ENCODE measurements around the gene MYBPC1.

DNA sequence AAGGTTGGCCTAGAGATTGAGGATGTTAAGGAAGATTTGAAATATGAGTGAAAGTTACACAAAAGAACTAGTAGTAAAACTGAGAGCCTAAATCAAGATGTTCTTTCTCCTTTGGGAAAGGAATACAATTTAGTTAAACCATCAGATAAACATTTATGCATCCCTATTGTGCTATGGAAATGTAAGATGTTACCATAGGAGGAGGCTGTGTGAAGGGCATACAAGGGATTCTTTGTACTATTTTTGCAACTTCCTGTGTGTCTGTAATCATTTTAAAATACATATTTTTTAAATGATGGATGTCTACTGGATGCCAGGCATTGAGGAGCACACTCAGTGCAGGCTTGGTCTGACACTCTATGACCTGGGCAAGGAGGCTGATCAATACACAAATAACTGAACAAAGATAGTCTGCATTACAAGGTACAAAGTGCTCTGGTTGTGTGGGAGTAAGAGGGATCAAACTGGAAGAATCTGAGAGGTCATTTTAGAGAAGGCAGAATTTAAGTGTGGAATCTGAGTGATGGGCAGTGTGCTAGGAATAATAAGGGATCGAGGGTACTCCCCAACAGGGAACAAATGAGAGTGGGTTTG is 96.8 kb downstream of the MYBPC1 start:
- TF ChIP-seq, protein P1, sequence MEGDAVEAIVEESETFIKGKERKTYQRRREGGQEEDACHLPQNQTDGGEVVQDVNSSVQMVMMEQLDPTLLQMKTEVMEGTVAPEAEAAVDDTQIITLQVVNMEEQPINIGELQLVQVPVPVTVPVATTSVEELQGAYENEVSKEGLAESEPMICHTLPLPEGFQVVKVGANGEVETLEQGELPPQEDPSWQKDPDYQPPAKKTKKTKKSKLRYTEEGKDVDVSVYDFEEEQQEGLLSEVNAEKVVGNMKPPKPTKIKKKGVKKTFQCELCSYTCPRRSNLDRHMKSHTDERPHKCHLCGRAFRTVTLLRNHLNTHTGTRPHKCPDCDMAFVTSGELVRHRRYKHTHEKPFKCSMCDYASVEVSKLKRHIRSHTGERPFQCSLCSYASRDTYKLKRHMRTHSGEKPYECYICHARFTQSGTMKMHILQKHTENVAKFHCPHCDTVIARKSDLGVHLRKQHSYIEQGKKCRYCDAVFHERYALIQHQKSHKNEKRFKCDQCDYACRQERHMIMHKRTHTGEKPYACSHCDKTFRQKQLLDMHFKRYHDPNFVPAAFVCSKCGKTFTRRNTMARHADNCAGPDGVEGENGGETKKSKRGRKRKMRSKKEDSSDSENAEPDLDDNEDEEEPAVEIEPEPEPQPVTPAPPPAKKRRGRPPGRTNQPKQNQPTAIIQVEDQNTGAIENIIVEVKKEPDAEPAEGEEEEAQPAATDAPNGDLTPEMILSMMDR (IDR thresholded peaks at IDR 0.05): no peak
- TF ChIP-seq POLR2A (IDR thresholded peaks at IDR 0.05) (no peak), POLR2AphosphoS5 (IDR thresholded peaks at IDR 0.05; ENCODE audit: insufficient read depth in 1 of 2, low read depth in 1 of 2) (no peak)
